ENCODE measurements around the gene CPO.

DNA sequence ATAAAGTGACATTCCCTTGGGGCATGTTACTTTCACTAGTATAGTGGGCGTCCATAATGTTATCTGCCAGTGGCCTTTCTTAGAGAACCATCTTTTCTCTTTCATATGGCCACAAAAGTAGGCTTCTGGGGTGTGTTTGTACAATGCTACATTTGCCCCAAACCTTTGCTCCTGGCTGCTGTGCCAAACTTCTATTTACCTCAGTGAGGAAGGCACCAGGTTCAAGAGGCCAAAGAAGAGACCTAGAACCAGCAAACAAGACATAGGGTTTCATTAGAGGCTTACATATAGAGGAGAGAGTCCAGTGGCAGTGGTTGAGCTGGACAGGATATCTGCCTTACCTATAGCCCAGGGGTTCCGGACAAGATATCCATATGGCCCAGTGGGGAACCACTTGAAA is 48.5 kb downstream of the CPO start:
- no peak for TF ChIP-seq CTCF (conservative IDR thresholded peaks at IDR 0.05; ENCODE audit: low read length)
- TF ChIP-seq EZH2phosphoT487 (IDR thresholded peaks at IDR 0.05; ENCODE audit: borderline replicate concordance, low read depth, low read length) = no peak
